Heart left ventricle (tissue), 13 donors: Measurements from ENCODE around the gene NUAK1.

ENCODE experiments used
- CTCF ChIP-seq, 12 donors: fragments of 200-600 bp; sonication (generic) in 4 of 12; IDR thresholded peaks; one replicate each; pipeline versions ENCODE4 v1.5.0 to v1.8.0; 2018 to 2022; ENCODE audit warnings: antibody characterized with exemption in 12 of 12, mild to moderate bottlenecking in 5 of 12
- POLR2A ChIP-seq, 2 donors: fragments of 450-650 bp; IDR thresholded peaks; one replicate each; pipeline ENCODE4 v1.6.1; 2017; ENCODE audit warnings: antibody characterized with exemption in 2 of 2, mild to moderate bottlenecking in 2 of 2, moderate library complexity in 2 of 2
- donor health status: ischemic (EF 13 %, LVEDD 7.1; RV severe dilation, severe dysfunction).
- donor health status: DM: no; HTN: yes; CAD: no.
- donor health status: DM: no; HTN: no; CAD: no.
- donor health status: ischemic (EF 25% LVEDD 6.9; RV normal size, moderate dysfunction).
- donor health status: ischemic (EF 25% LVEDD 5.7; RV mildly dilated, moderate dysfunction).
- donor health status: ischemic (EF 35%, LVEDD 5.7; RV mildly dilated, moderate dysfunction).
- donor health status: nonischemic (EF 11% LVEDD 7.7; RV severe dilation, severe dysfunction).
- donor health status: DM: yes; HTN: yes; CAD: no.
- donor health status: PGD.
- donor health status: ischemic (EF 29% LVEDD 5.4; RV normal size, mild dysfunction).
- donor health status: nonischemic (EF 23%, LVEDD 6.1; RV moderate dilation, normal function).

- no peak for TF ChIP-seq POLR2A (IDR thresholded peaks at IDR 0.05)
- TF ChIP-seq CTCF (IDR thresholded peaks at IDR 0.05), result no peak
Measured at GRCh38 chr12:106013941-106014340, 124.8 kb downstream of the NUAK1 start.
